GM23338 (cell line): ENCODE measurements around the gene ANKRD23.

Experiments
- CREB1 ChIP-seq: fragments of 250-450 bp; sonication (Bioruptor Pico); IDR thresholded peaks from 2 replicates; pipeline ENCODE4 v1.5.0; 2020; ENCODE audit warnings: low read depth, mild to moderate bottlenecking, moderate library complexity
- EZH2 ChIP-seq: fragments of 200-600 bp; sonication (generic); IDR thresholded peaks from one replicate; pipeline ENCODE4 v1.8.0; 2017; ENCODE audit warnings: antibody characterized with exemption, mild to moderate bottlenecking, low read depth; ENCODE audit not compliant: unreplicated experiment
- EZH2phosphoT487 ChIP-seq: fragments of 200-600 bp; sonication (generic); IDR thresholded peaks from one replicate; pipeline ENCODE4 v1.8.1; 2018; ENCODE audit warnings: antibody characterized with exemption; ENCODE audit not compliant: unreplicated experiment
- JUNB ChIP-seq: IDR thresholded peaks from one replicate; pipeline ENCODE4 v1.6.1; 2016; ENCODE audit warnings: antibody characterized with exemption; ENCODE audit not compliant: unreplicated experiment
- NANOG ChIP-seq: IDR thresholded peaks from 2 replicates; pipeline ENCODE4 v1.6.1; 2016; ENCODE audit warnings: antibody characterized with exemption, borderline replicate concordance
- POLR2AphosphoS5 ChIP-seq: IDR thresholded peaks from 2 replicates; pipeline ENCODE4 v1.6.1; 2016; ENCODE audit warnings: antibody characterized with exemption, low read depth
- STAT1 ChIP-seq: IDR thresholded peaks from one replicate; pipeline ENCODE4 v1.6.1; 2016; ENCODE audit warnings: antibody characterized with exemption; ENCODE audit not compliant: unreplicated experiment
- ZNF114 ChIP-seq: fragments of 250-450 bp; sonication (Bioruptor Pico); IDR thresholded peaks from 2 replicates; pipeline ENCODE4 v1.5.0; 2020; ENCODE audit warnings: mild to moderate bottlenecking, moderate library complexity
- ZNF331 ChIP-seq: fragments of 250-450 bp; sonication (Bioruptor Pico); IDR thresholded peaks from 2 replicates; pipeline ENCODE4 v1.5.0; 2020; ENCODE audit warnings: low read depth, mild to moderate bottlenecking, moderate library complexity
- TF ChIP-seq, protein P1 (sequence below), 2 experiments: fragments of 200-600 bp in 1 of 2; sonication (generic) in 1 of 2; conservative IDR thresholded peaks; 2 replicates each; pipeline versions ENCODE4 v1.5.1 to v1.6.1; 2016 to 2017; ENCODE audit warnings: antibody characterized with exemption in 2 of 2, low read depth in 2 of 2, mild to moderate bottlenecking in 2 of 2, moderate library complexity in 1 of 2
- TF ChIP-seq, protein P2 (sequence below): IDR thresholded peaks from 2 replicates; pipeline ENCODE4 v1.6.1; 2016; ENCODE audit warnings: antibody characterized with exemption
- TF ChIP-seq, protein P3 (sequence below): IDR thresholded peaks from one replicate; pipeline ENCODE4 v1.6.1; 2018; ENCODE audit warnings: antibody characterized with exemption; ENCODE audit not compliant: unreplicated experiment
- TF ChIP-seq, protein P4 (sequence below): fragments of 250-450 bp; sonication (Bioruptor Pico); IDR thresholded peaks from 2 replicates; pipeline ENCODE4 v1.5.0; 2020; ENCODE audit warnings: mild to moderate bottlenecking, moderate library complexity

DNA sequence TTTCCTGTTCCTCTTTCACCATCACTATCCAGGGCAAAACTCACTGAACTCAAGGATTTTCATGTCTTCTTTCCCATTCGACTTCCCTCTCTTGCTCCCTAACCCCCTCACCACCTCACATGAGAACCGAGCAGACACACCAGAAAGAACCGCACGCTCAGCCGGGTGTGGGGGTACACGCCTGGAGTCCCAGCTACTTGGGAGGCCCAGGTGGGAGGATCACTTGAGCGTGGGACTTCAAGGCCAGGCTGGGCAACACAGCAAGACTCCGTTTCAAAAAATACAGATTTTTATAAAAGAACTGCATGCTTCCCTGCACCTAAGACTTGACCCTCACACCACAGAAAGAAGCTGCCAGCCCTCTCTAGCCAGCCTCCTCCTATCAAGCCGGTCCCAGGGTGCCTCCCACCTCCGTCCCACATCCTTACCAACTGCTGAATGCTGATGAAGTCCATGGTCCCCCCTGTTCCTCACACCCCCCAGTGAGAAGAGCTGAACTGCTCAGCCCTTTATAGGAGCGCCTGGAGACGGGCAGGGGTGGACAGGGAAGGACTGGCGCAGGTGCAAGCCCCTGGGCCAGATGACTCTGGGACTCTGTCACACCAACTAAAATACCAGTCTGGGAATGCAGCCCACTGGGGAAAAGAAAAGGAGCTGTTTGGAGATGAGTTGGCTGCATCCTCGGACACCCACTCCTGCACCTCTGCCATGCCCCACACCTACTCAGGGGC, at the start of gene ANKRD23:
- no peak for TF ChIP-seq POLR2AphosphoS5
- TF ChIP-seq, protein P1, sequence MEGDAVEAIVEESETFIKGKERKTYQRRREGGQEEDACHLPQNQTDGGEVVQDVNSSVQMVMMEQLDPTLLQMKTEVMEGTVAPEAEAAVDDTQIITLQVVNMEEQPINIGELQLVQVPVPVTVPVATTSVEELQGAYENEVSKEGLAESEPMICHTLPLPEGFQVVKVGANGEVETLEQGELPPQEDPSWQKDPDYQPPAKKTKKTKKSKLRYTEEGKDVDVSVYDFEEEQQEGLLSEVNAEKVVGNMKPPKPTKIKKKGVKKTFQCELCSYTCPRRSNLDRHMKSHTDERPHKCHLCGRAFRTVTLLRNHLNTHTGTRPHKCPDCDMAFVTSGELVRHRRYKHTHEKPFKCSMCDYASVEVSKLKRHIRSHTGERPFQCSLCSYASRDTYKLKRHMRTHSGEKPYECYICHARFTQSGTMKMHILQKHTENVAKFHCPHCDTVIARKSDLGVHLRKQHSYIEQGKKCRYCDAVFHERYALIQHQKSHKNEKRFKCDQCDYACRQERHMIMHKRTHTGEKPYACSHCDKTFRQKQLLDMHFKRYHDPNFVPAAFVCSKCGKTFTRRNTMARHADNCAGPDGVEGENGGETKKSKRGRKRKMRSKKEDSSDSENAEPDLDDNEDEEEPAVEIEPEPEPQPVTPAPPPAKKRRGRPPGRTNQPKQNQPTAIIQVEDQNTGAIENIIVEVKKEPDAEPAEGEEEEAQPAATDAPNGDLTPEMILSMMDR (conservative IDR thresholded peaks at IDR 0.05; ENCODE audit: low read depth in 2 of 2) = no peak
- TF ChIP-seq, protein P2, sequence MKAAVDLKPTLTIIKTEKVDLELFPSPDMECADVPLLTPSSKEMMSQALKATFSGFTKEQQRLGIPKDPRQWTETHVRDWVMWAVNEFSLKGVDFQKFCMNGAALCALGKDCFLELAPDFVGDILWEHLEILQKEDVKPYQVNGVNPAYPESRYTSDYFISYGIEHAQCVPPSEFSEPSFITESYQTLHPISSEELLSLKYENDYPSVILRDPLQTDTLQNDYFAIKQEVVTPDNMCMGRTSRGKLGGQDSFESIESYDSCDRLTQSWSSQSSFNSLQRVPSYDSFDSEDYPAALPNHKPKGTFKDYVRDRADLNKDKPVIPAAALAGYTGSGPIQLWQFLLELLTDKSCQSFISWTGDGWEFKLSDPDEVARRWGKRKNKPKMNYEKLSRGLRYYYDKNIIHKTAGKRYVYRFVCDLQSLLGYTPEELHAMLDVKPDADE = no peak
- no peak for TF ChIP-seq EZH2phosphoT487
- TF ChIP-seq ZNF331 (CRISPR knock-in tag) = no peak
- no peak for TF ChIP-seq NANOG
- TF ChIP-seq EZH2 = no peak
- TF ChIP-seq, protein P3, sequence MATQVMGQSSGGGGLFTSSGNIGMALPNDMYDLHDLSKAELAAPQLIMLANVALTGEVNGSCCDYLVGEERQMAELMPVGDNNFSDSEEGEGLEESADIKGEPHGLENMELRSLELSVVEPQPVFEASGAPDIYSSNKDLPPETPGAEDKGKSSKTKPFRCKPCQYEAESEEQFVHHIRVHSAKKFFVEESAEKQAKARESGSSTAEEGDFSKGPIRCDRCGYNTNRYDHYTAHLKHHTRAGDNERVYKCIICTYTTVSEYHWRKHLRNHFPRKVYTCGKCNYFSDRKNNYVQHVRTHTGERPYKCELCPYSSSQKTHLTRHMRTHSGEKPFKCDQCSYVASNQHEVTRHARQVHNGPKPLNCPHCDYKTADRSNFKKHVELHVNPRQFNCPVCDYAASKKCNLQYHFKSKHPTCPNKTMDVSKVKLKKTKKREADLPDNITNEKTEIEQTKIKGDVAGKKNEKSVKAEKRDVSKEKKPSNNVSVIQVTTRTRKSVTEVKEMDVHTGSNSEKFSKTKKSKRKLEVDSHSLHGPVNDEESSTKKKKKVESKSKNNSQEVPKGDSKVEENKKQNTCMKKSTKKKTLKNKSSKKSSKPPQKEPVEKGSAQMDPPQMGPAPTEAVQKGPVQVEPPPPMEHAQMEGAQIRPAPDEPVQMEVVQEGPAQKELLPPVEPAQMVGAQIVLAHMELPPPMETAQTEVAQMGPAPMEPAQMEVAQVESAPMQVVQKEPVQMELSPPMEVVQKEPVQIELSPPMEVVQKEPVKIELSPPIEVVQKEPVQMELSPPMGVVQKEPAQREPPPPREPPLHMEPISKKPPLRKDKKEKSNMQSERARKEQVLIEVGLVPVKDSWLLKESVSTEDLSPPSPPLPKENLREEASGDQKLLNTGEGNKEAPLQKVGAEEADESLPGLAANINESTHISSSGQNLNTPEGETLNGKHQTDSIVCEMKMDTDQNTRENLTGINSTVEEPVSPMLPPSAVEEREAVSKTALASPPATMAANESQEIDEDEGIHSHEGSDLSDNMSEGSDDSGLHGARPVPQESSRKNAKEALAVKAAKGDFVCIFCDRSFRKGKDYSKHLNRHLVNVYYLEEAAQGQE = no peak
- TF ChIP-seq STAT1 = no peak
- no peak for TF ChIP-seq ZNF114 (CRISPR knock-in tag)
- no peak for TF ChIP-seq JUNB
- TF ChIP-seq CREB1 (CRISPR knock-in tag) = no peak
- TF ChIP-seq, protein P4, sequence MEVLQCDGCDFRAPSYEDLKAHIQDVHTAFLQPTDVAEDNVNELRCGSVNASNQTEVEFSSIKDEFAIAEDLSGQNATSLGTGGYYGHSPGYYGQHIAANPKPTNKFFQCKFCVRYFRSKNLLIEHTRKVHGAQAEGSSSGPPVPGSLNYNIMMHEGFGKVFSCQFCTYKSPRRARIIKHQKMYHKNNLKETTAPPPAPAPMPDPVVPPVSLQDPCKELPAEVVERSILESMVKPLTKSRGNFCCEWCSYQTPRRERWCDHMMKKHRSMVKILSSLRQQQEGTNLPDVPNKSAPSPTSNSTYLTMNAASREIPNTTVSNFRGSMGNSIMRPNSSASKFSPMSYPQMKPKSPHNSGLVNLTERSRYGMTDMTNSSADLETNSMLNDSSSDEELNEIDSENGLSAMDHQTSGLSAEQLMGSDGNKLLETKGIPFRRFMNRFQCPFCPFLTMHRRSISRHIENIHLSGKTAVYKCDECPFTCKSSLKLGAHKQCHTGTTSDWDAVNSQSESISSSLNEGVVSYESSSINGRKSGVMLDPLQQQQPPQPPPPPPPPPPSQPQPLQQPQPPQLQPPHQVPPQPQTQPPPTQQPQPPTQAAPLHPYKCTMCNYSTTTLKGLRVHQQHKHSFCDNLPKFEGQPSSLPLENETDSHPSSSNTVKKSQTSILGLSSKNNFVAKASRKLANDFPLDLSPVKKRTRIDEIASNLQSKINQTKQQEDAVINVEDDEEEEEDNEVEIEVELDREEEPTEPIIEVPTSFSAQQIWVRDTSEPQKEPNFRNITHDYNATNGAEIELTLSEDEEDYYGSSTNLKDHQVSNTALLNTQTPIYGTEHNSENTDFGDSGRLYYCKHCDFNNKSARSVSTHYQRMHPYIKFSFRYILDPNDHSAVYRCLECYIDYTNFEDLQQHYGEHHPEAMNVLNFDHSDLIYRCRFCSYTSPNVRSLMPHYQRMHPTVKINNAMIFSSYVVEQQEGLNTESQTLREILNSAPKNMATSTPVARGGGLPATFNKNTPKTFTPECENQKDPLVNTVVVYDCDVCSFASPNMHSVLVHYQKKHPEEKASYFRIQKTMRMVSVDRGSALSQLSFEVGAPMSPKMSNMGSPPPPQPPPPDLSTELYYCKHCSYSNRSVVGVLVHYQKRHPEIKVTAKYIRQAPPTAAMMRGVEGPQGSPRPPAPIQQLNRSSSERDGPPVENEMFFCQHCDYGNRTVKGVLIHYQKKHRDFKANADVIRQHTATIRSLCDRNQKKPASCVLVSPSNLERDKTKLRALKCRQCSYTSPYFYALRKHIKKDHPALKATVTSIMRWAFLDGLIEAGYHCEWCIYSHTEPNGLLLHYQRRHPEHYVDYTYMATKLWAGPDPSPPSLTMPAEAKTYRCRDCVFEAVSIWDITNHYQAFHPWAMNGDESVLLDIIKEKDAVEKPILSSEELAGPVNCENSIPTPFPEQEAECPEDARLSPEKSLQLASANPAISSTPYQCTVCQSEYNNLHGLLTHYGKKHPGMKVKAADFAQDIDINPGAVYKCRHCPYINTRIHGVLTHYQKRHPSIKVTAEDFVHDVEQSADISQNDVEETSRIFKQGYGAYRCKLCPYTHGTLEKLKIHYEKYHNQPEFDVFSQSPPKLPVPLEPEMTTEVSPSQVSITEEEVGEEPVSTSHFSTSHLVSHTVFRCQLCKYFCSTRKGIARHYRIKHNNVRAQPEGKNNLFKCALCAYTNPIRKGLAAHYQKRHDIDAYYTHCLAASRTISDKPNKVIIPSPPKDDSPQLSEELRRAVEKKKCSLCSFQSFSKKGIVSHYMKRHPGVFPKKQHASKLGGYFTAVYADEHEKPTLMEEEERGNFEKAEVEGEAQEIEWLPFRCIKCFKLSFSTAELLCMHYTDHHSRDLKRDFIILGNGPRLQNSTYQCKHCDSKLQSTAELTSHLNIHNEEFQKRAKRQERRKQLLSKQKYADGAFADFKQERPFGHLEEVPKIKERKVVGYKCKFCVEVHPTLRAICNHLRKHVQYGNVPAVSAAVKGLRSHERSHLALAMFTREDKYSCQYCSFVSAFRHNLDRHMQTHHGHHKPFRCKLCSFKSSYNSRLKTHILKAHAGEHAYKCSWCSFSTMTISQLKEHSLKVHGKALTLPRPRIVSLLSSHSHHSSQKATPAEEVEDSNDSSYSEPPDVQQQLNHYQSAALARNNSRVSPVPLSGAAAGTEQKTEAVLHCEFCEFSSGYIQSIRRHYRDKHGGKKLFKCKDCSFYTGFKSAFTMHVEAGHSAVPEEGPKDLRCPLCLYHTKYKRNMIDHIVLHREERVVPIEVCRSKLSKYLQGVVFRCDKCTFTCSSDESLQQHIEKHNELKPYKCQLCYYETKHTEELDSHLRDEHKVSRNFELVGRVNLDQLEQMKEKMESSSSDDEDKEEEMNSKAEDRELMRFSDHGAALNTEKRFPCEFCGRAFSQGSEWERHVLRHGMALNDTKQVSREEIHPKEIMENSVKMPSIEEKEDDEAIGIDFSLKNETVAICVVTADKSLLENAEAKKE = no peak
